Hepatocyte (in vitro differentiated cells): ENCODE results near the gene PNLIP. TPM values are rescaled to one million over a fixed set of nuclear protein-coding genes. Genes with fewer than 3 reads are reported as not detected.

Source experiments
- DNase-seq: peaks from one replicate; pipeline ENCODE4 v3.0.0-alpha.2; 2016; ENCODE audit warnings: low spot score
- H2AFZ ChIP-seq: fragments of 200-600 bp; sonication (generic); 2 replicates; pipeline ENCODE4 v1.6.0; 2016; ENCODE audit warnings: antibody characterized with exemption, mild to moderate bottlenecking
- H3K27ac ChIP-seq: fragments of 200-600 bp; sonication (generic); 2 replicates; pipeline ENCODE4 v1.5.1; 2016; ENCODE audit warnings: mild to moderate bottlenecking
- H3K27me3 ChIP-seq: fragments of 200-600 bp; sonication (generic); 2 replicates; pipeline ENCODE4 v1.6.1; 2016
- H3K36me3 ChIP-seq: fragments of 200-600 bp; sonication (generic); replicated peaks from 2 replicates; pipeline ENCODE4 v1.5.1; 2016; ENCODE audit warnings: low read depth; ENCODE audit not compliant: insufficient read depth
- H3K4me1 ChIP-seq: fragments of 200-600 bp; sonication (generic); 2 replicates; pipeline ENCODE4 v1.5.1; 2016; ENCODE audit warnings: mild to moderate bottlenecking, moderate library complexity; ENCODE audit not compliant: insufficient read depth
- H3K4me2 ChIP-seq: fragments of 200-600 bp; sonication (generic); 2 replicates; pipeline ENCODE4 v1.6.0; 2016
- H3K4me3 ChIP-seq: fragments of 200-600 bp; sonication (generic); 2 replicates; pipeline ENCODE4 v1.5.1; 2016; ENCODE audit warnings: mild to moderate bottlenecking
- H3K79me2 ChIP-seq: fragments of 200-600 bp; sonication (generic); 2 replicates; pipeline ENCODE4 v1.6.0; 2017; ENCODE audit warnings: mild to moderate bottlenecking
- H3K9me2 ChIP-seq: fragments of 200-600 bp; sonication (generic); replicated peaks from 2 replicates; pipeline ENCODE4 v1.6.0; 2017; ENCODE audit warnings: mild to moderate bottlenecking; ENCODE audit not compliant: insufficient read depth
- H3K9me3 ChIP-seq: fragments of 200-600 bp; sonication (generic); 2 replicates; pipeline ENCODE4 v1.5.1; 2016; ENCODE audit warnings: low read depth, mild to moderate bottlenecking
- H4K20me1 ChIP-seq: fragments of 200-600 bp; sonication (generic); 2 replicates; pipeline ENCODE4 v1.6.0; 2016; ENCODE audit warnings: mild to moderate bottlenecking; ENCODE audit not compliant: insufficient read depth, poor library complexity, severe bottlenecking
- CTCF ChIP-seq: fragments of 200-600 bp; sonication (generic); IDR thresholded peaks from 2 replicates; pipeline ENCODE4 v1.5.1; 2016; ENCODE audit warnings: antibody characterized with exemption, mild to moderate bottlenecking; ENCODE audit not compliant: poor library complexity
- EZH2 ChIP-seq: fragments of 200-600 bp; sonication (generic); IDR thresholded peaks from 2 replicates; pipeline ENCODE4 v1.6.1; 2016; ENCODE audit warnings: antibody characterized with exemption, mild to moderate bottlenecking, borderline replicate concordance
- EZH2phosphoT487 ChIP-seq: fragments of 200-600 bp; sonication (generic); IDR thresholded peaks from one replicate; pipeline ENCODE4 v1.6.1; 2018; ENCODE audit warnings: antibody characterized with exemption, mild to moderate bottlenecking, low read depth, moderate library complexity; ENCODE audit not compliant: unreplicated experiment, severe bottlenecking
- WGBS: methylation state at CpG from one replicate; pipeline ENCODE4 v1.1.6; 2016; ENCODE audit warnings: low lambda C conversion rate; ENCODE audit errors: missing lambda C conversion rate; 5-methylcytosine and 5-hydroxymethylcytosine counted together
- polyA plus RNA-seq: library from polyadenylated mRNA; unstranded; fragments of >200 nt; fragmentation: Nextera tagmentation; extraction: Ambion mirVana; gene quantifications from 2 replicates; pipeline ENCODE4 v1.2.1, GENCODE V29; 2016
- total RNA-seq: library from RNA; depleted of rRNA; stranded (reverse); fragments of >200 nt; gene quantifications from 2 replicates; pipeline ENCODE4 v1.2.3, GENCODE V29; 2014

Gene PNLIP
- total and polyA plus RNA-seq, 2 experiments from 2014 or later, result 0.13 TPM; not detected in 1

- H3K36me3 ChIP-seq, result no peaks in the 10 kb centered on the region
- no peaks in the 10 kb centered on the region for H3K79me2 ChIP-seq
- H4K20me1 ChIP-seq, result no peaks in the 10 kb centered on the region
- H3K4me1 ChIP-seq, result peaks cover 5% of the 10 kb centered on the region
- no peaks in the 10 kb centered on the region for H3K9me2 ChIP-seq
- TF ChIP-seq EZH2phosphoT487 (no peak), EZH2 (no peak), CTCF (no peak)
- H2AFZ ChIP-seq, result no peak overlapping the region
- H3K27me3 ChIP-seq, result no peaks in the 10 kb centered on the region
- no peak overlapping the region for H3K4me3 ChIP-seq
- no peak overlapping the region for H3K27ac ChIP-seq
- H3K4me2 ChIP-seq, result no peak overlapping the region
- DNase-seq, result no peak
- H3K9me3 ChIP-seq, result no peaks in the 10 kb centered on the region
- WGBS, result 95% methylated on average over 8 of the region's 8 CpGs
Observed at GRCh38 chr10:116587878-116588591, 42.3 kb downstream of the PNLIP start.

GRCh38 chr10:116588995-116589394 lies 43.3 kb downstream of the PNLIP start:
- Histone ChIP-seq H3K9me3 (no peaks in the 10 kb centered on the region), H2AFZ (no peak overlapping the region), H3K36me3 (no peaks in the 10 kb centered on the region), H3K9me2 (no peaks in the 10 kb centered on the region), H3K4me1 (peaks cover 5% of the 10 kb centered on the region), H3K4me2 (no peak overlapping the region), H3K27me3 (peaks cover under 1% of the 10 kb centered on the region), H4K20me1 (no peaks in the 10 kb centered on the region), H3K79me2 (no peaks in the 10 kb centered on the region), H3K4me3 (no peak overlapping the region), H3K27ac (no peak overlapping the region)
- TF ChIP-seq CTCF, result no peak
- no peak for TF ChIP-seq EZH2phosphoT487
- no peak for TF ChIP-seq EZH2
- 89% methylated on average over 2 of the region's 2 CpGs for WGBS
- DNase-seq, result no peak

GRCh38 chr10:116589926-116590325 lies 44.2 kb downstream of the PNLIP start:
- no peaks in the 10 kb centered on the region for H3K36me3 ChIP-seq
- peaks cover 6% of the 10 kb centered on the region for H3K27me3 ChIP-seq
- H3K4me1 ChIP-seq, result peaks cover 5% of the 10 kb centered on the region
- H3K27ac ChIP-seq, result no peak overlapping the region
- no peak overlapping the region for H2AFZ ChIP-seq
- H3K9me3 ChIP-seq, result no peaks in the 10 kb centered on the region
- H3K4me2 ChIP-seq, result no peak overlapping the region
- no peaks in the 10 kb centered on the region for H3K79me2 ChIP-seq
- TF ChIP-seq EZH2phosphoT487, result no peak
- TF ChIP-seq CTCF, result no peak
- TF ChIP-seq EZH2, result no peak
- no peak for DNase-seq
- no peak overlapping the region for H3K4me3 ChIP-seq
- H4K20me1 ChIP-seq, result no peaks in the 10 kb centered on the region
- no peaks in the 10 kb centered on the region for H3K9me2 ChIP-seq
- 68% methylated on average over 2 of the region's 2 CpGs for WGBS
